Epithelial cell of prostate (primary cell): ENCODE results near the gene ENG.
"Not testable (repeated sequence)": the region's sequence is repeated elsewhere in the genome, so short reads cannot be mapped to it uniquely, and the experiment has no call there.

Experiments used
- DNase-seq: peaks from one replicate; pipeline ENCODE4 v3.0.0-alpha.2; 2011; ENCODE audit warnings: low read depth, low spot score
- H3K27ac ChIP-seq: fragments of 450-650 bp; 2 replicates; pipeline ENCODE4 v1.5.1; 2017; ENCODE audit warnings: mild to moderate bottlenecking

The ENG gene

GRCh38 chr9:127854184-127854806, at the start of gene ENG:
ENG (minus strand) TSS chr9:127854658; CDS start chr9:127854355, 303 bp downstream.
- DNase-seq = no peak
- H3K27ac ChIP-seq = no peak within 1 kb of the TSS

DNA sequence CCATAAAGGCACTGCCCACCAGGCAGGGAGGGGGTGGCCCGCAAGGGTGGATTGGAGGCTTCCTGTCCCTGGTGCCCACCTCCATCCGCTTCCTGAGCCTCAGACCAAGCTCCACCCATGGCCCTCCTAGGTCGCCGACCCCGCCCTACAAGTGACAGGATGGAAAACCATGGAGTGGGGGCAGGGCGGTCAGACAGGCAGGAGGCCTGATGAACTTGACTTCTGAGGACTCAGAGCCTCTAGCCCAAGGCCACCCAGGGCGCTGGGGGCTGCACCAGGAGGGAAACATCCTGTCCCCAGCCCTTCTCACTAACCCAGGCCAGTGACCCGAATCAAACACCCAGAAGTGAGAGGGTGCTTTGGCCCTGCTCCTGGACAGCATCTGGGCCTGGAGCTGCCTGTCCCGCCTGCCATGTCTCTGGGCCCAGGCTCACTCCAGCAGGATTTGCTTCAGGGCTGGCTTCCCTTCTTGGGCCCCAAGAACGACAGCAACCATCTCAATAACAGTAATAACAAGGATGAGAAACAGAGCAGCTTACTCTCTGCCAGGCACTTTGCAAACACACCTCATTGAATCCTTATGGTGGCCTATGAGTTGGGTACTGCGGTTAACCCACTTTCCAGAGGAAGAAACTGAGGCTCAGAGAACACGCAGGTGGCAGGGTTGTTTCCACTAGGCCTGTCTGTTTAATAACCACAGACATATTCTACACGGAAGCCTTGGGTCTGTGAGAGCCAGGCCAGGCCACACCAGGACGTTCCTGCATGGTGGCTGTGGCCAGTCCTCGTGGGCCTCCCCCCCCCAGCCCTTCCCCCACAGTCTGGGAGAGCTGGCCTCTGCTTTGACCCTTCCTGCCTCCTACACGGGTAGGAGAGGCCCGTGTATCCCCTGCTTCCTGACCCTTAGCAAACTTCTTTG, 49.4 kb upstream of the ENG start:
- DNase-seq = no peak
- H3K27ac ChIP-seq = peak overlapping the region; percentile 44

DNA sequence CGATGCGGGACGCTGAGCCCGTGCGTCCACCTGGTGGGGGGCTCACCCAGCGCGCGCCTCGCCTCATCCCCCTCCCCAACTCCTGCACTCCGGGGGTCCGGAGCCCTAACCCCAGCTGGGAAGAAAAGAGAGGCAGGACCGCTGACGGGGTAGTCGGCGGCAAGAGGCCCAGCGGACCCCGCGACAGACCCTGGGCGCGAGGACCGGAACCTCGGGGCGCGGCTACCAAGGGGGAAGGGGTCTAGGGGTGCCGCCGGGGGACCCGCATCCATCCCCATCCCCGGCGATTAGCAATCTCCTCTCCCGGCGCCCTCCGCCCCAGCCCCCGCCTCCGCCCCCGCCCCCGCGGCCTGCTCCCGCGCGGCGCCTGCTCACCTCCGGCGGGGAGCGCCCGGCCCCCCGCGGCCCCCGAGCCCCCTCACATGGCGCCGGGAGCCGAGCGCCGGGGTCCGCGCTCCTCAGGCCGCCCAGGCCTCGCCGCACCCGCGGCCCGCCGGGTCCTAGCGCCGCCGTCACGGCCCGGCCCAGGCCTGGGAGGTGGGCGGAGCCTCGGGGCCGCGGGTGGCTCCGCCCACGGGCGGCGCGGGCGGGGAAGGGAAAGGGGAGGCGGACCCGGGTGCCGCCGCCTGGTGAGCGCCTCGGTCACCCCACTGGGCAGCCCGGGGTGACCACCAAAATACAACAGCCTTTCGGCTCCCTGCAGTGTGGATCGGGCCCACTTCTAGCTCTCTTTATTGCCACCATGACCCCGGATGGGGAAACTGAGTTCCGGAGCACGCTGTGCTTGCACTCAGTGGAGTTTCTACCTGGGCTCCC, 44.9 kb upstream of the ENG start, which contains the start of gene ST6GALNAC6:
TSS of gene ST6GALNAC6 (minus strand) at position 476 of the 816 bp plus-strand sequence. CDS start 1,622 bp downstream, outside the sequence.
- no peak for DNase-seq
- H3K27ac ChIP-seq = peak within 1 kb of the TSS; percentile 31

DNA sequence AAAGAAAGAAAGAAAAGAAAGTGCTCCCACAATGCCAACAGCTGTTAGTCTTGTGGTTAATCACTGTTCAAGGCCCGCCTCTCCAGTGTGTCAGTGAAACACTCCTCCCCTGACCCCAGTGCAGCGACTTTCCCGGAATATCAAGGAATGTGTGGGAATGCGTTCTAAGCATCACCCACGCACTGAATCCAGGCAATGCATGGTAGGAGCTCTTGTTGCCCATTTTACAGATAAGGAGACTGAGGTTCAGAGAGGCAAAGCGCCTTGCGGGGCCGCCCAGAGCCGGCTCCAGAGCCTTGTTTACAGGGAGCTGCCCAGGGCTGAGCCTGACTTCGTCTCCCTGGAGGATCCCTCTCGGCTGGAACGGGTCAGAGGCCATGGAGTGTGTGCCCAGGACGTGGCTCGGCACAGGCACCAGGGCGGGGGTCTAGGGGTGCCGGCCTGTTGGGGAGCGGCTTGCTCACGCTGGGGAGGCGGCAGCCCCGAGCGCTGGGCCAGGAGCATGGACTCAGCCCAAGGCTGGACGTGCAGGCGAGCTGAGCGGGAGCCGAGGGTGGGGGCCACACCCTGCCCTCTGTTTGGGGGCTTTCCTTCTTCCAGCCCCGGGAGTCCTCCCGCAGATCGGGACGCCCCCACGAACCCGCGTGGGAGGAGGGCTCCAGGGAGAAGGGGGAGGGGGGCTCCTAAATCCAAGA, 44.1 kb upstream of the ENG start:
- H3K27ac ChIP-seq = peak overlapping the region; percentile 31
- no peak for DNase-seq

DNA sequence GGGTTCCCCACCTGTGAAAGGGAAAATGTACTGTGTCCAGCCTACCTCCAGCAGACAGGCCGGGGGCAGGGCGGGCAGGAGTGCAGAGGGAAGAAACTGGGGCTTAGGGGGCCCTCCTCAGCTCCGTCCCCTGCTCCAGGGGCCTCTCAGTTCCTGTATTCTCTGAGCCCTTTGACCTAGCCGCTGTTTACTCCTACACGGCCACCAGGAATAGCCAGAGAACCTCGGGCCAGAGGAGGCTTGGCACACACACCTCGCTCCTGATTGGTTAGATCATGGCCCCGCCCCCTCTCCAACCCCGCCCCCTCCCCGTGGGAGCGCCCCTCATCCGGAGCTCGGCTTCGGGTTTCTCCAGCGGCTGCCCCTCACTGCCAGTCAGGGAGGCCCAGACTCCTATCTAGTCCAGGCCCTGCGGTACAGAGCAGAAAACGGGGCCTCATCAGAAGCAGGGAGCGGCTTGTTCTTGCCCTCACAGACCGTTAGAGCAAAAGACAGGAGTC, 42.8 kb upstream of the ENG start:
- H3K27ac ChIP-seq = no peak overlapping the region
- DNase-seq = no peak

DNA sequence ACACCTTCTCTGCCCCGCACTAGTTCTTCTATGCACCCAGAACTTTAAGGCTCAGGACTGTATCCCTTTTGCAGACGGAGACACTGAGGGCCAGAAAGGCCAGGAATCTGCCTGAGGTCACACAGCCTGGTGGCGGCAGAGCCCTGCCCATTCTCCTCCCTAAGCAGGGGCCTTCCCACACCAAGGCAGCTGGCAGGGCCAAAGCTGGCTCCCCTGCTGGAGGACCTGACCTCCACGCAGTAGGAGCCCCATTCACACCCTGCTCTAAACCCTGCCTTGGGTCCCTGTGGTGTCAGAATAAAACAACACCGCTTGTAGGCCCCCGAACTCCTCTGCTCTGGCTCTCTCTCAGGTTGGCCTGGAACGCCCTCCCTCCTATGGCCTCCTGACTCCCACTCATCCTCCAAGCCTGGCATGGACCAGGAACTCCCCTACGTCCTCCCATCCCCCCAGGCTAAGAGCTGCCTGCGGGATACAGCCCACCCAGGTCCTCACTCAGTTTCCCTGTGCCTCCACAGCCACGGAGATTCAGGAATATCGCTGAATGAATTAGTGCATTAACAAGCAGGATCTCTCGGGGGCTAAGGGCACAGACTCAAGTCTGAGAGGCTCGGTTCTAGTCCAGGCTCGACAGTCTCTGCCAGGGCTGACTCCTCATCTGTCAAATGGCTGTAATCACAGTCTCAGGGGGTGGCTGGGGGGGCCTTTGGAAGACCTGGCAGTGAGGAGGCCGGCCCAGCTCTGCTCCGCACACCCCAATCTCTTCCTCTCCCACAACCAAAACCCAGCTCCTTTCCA, 42.1 kb upstream of the ENG start:
- DNase-seq = no peak
- no peak overlapping the region for H3K27ac ChIP-seq

- H3K27ac ChIP-seq = no peak overlapping the region
- DNase-seq = no peak
These were observed 41.4 kb upstream of the ENG start for GRCh38 chr9:127895811-127896210.

GRCh38 chr9:127893392-127893791, 38.9 kb upstream of the ENG start:
- H3K27ac ChIP-seq = no peak overlapping the region

DNA sequence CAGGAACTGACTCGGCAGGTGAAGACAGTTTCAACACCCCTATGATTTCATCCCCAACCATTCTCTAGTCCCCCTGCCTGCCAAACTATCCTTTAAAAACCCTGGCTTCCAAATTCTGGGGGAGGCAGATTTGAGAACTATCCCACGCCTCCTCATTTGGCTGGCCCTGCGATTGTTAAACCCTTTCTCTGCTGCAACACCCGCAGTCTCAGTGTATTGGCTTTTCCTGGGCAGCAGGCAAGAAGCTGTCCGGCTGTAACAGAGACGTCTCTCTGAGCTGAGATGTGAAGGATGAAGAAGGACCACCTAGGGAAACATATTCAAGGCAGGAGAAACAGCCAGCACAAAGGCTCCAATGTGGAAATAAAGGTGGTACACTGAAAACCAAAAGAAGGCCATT, 38.4 kb upstream of the ENG start:
- no peak overlapping the region for H3K27ac ChIP-seq
- DNase-seq = no peak

More at GRCh38 chr9:127893392-127893791, 38.9 kb upstream of the ENG start:
- DNase-seq = no peak

GRCh38 chr9:127890053-127890452, 35.6 kb upstream of the ENG start:
- no peak for DNase-seq
- H3K27ac ChIP-seq = no peak overlapping the region

DNA sequence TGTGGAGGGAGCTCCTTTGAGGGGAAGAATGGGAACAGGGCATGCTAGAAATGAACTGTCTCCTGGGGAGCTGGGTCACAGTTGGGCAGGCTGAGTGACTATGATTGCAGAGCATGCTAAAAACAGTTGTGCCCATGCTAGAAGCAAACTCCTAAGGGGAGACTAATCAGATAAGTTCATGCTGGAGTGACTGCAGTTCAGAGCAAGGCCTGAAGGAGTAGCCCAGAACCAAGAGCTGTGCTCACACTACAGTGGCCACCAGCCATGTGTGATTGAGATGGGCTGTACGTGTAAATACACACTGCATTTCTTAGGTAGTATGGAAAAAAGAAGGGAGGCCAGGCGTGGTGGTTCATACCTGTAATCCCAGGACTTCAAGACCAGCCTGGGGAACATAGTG, 33.3 kb upstream of the ENG start:
- no peak overlapping the region for H3K27ac ChIP-seq
- DNase-seq = no peak

GRCh38 chr9:127886401-127886972, 32.0 kb upstream of the ENG start:
- no peak for DNase-seq
- H3K27ac ChIP-seq = no peak overlapping the region

GRCh38 chr9:127885508-127886281, 31.2 kb upstream of the ENG start:
- DNase-seq = no peak
- no peak overlapping the region for H3K27ac ChIP-seq

- no peak overlapping the region for H3K27ac ChIP-seq
- no peak for DNase-seq
These were observed 30.6 kb upstream of the ENG start for GRCh38 chr9:127884976-127885490.

DNA sequence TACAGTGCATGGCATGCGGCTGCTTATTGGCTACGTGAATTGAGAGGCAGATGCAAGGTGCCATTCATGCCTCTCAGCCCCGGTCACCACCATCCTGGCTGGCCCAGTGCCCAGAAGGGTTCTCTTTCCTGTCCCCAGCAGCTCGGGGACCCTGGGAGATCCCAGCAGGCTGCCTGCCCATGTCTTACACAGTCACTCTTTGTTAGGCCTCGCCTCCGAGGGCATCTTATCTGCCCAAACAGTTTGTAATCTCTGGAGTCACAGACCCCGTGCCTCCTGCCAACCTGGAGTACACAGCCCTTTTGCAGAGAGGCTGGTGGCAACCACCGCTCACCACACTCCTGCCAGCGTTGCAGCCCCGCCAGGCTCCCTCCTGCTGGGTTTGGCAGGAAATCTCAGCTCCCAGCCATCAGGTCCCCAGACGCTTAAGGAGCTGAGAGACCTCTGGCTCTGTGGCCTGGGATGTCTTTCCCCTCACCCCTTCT, 30.0 kb upstream of the ENG start:
- no peak overlapping the region for H3K27ac ChIP-seq
- DNase-seq = no peak

- DNase-seq = no peak
- no peak overlapping the region for H3K27ac ChIP-seq
These were observed 29.5 kb upstream of the ENG start for GRCh38 chr9:127883959-127884358.

DNA sequence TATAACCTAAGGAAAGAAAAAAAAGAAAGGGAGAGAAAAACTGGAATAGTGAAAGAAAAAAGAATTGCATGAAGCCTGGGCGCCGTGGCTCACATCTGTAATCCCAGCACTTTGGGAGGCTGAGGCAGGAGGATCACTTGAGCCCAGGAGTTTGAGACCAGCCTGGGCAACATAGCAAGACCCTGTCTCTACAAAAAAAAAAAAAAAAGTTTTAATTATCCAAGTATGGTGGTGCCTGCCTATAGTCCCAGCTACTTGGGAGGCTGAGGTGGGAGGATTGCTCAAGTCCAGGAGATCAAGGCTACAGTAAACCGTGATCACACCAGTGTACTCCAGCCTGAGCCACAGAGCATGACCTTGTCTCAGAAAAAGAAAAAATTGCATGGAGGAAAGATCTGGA, 27.3 kb upstream of the ENG start:
- not testable (repeated sequence) for H3K27ac ChIP-seq, DNase-seq

DNA sequence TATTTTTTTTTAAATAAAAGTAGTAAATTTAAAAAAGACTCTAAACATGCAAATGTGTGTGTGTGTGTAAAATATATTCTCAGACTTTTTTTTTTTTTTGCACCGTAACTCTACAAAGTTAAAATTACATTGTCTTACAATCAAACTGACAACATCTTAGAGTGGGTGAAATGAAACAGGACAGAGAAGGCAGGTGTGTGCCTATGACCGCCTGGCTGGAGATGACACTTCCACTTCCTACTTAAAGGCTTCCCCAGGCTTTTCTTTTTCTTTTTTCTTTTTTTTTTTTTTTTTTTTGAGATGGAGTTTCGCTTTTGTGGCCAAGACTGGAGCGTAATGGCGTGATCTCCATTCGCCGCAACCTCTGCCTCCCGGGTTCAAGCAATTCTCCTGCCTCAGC, 25.7 kb upstream of the ENG start:
- DNase-seq = no peak
- H3K27ac ChIP-seq = no peak overlapping the region
